Measurements from ENCODE around the gene HORMAD1. TPM values are rescaled to one million over a fixed set of nuclear protein-coding genes. Genes with fewer than 3 reads are reported as not detected.
"Not testable (repeated sequence)": the region's sequence is repeated elsewhere in the genome, so short reads cannot be mapped to it uniquely, and the experiment has no call there.

The HORMAD1 gene
- total RNA-seq, 2 donors from 2014 or later = not detected

- no peaks in the 10 kb centered on the region for H3K27me3 Mint-ChIP-seq
- H3K4me1 Mint-ChIP-seq = no peaks in the 10 kb centered on the region
- H3K27ac Mint-ChIP-seq = no peak overlapping the region
- no peaks in the 10 kb centered on the region for H3K9me3 Mint-ChIP-seq
- ATAC-seq (replicated peaks) = no peak
- H3K4me3 Mint-ChIP-seq = no peak overlapping the region
- peaks cover 37% of the 10 kb centered on the region for H3K36me3 Mint-ChIP-seq (ENCODE audit: low read depth)
Observed at GRCh38 chr1:150678988-150679387, 41.7 kb downstream of the HORMAD1 start.

GRCh38 chr1:150674881-150675280, 45.8 kb downstream of the HORMAD1 start:
- no peaks in the 10 kb centered on the region for H3K4me1 Mint-ChIP-seq
- no peak for ATAC-seq (replicated peaks)
- H3K4me3 Mint-ChIP-seq = no peak overlapping the region
- no peaks in the 10 kb centered on the region for H3K9me3 Mint-ChIP-seq
- peaks cover 34% of the 10 kb centered on the region for H3K36me3 Mint-ChIP-seq (ENCODE audit: low read depth)
- no peaks in the 10 kb centered on the region for H3K27me3 Mint-ChIP-seq
- no peak overlapping the region for H3K27ac Mint-ChIP-seq

- no peak overlapping the region for H3K4me3 Mint-ChIP-seq
- no peaks in the 10 kb centered on the region for H3K27me3 Mint-ChIP-seq
- H3K9me3 Mint-ChIP-seq = no peaks in the 10 kb centered on the region
- H3K36me3 Mint-ChIP-seq (ENCODE audit: low read depth) = peaks cover 47% of the 10 kb centered on the region
- no peaks in the 10 kb centered on the region for H3K4me1 Mint-ChIP-seq
- H3K27ac Mint-ChIP-seq = no peak overlapping the region
- no peak for ATAC-seq (replicated peaks)
Observed at GRCh38 chr1:150663321-150663720, 57.4 kb downstream of the HORMAD1 start.

GRCh38 chr1:150662811-150663210, 57.9 kb downstream of the HORMAD1 start:
- peaks cover 52% of the 10 kb centered on the region for H3K36me3 Mint-ChIP-seq (ENCODE audit: low read depth)
- H3K4me3 Mint-ChIP-seq = no peak overlapping the region
- ATAC-seq (replicated peaks) = no peak
- H3K27me3 Mint-ChIP-seq = no peaks in the 10 kb centered on the region
- no peaks in the 10 kb centered on the region for H3K9me3 Mint-ChIP-seq
- H3K4me1 Mint-ChIP-seq = no peaks in the 10 kb centered on the region
- H3K27ac Mint-ChIP-seq = no peak overlapping the region

- H3K4me1 Mint-ChIP-seq = no peaks in the 10 kb centered on the region
- H3K9me3 Mint-ChIP-seq = no peaks in the 10 kb centered on the region
- H3K27ac Mint-ChIP-seq = no peak overlapping the region
- H3K27me3 Mint-ChIP-seq = no peaks in the 10 kb centered on the region
- no peak for ATAC-seq (replicated peaks)
- H3K36me3 Mint-ChIP-seq (ENCODE audit: low read depth) = peaks cover 62% of the 10 kb centered on the region
- H3K4me3 Mint-ChIP-seq = no peak overlapping the region
Observed at GRCh38 chr1:150661156-150661555, 59.5 kb downstream of the HORMAD1 start.

GRCh38 chr1:150660584-150660983, 60.1 kb downstream of the HORMAD1 start:
- Mint-ChIP-seq H3K36me3 (ENCODE audit: low read depth) (peaks cover 64% of the 10 kb centered on the region), H3K4me1 (no peaks in the 10 kb centered on the region), H3K4me3 (no peak overlapping the region), H3K27ac (no peak overlapping the region), H3K9me3 (no peaks in the 10 kb centered on the region), H3K27me3 (no peaks in the 10 kb centered on the region)
- ATAC-seq (replicated peaks) = no peak

GRCh38 chr1:150657064-150657463, 63.6 kb downstream of the HORMAD1 start:
- not testable (repeated sequence) for H3K9me3 Mint-ChIP-seq; H3K27ac Mint-ChIP-seq; ATAC-seq (replicated peaks); H3K4me3 Mint-ChIP-seq; H3K4me1 Mint-ChIP-seq; H3K27me3 Mint-ChIP-seq
- peaks cover 57% of the 10 kb centered on the region for H3K36me3 Mint-ChIP-seq (ENCODE audit: low read depth)

GRCh38 chr1:150654635-150655034, 66.1 kb downstream of the HORMAD1 start:
- H3K9me3 Mint-ChIP-seq; H3K27me3 Mint-ChIP-seq; H3K4me1 Mint-ChIP-seq; H3K27ac Mint-ChIP-seq; ATAC-seq (replicated peaks); H3K4me3 Mint-ChIP-seq: not testable (repeated sequence)
- peaks cover 53% of the 10 kb centered on the region for H3K36me3 Mint-ChIP-seq (ENCODE audit: low read depth)

GRCh38 chr1:150650193-150650592, 70.5 kb downstream of the HORMAD1 start:
- no peak for ATAC-seq (replicated peaks)
- Mint-ChIP-seq H3K4me3 (no peak overlapping the region), H3K4me1 (no peaks in the 10 kb centered on the region), H3K36me3 (ENCODE audit: low read depth) (peaks cover 61% of the 10 kb centered on the region), H3K9me3 (no peaks in the 10 kb centered on the region), H3K27me3 (no peaks in the 10 kb centered on the region), H3K27ac (no peak overlapping the region)

- Mint-ChIP-seq H3K27ac (peak overlapping the region; percentile 36), H3K27me3 (no peaks in the 10 kb centered on the region), H3K4me1 (no peaks in the 10 kb centered on the region), H3K4me3 (no peak overlapping the region), H3K9me3 (no peaks in the 10 kb centered on the region), H3K36me3 (ENCODE audit: low read depth) (peaks cover 61% of the 10 kb centered on the region)
- ATAC-seq (replicated peaks) = no peak
Observed at GRCh38 chr1:150649441-150650075, 71.1 kb downstream of the HORMAD1 start.

Other genes starting within 250 kb of the HORMAD1 start
- 10 to 100 TPM; 28.8 to 35.3 TPM for gene TARS2, start 233.5 kb downstream of the HORMAD1 start, total RNA-seq
- 1 to 10 TPM; 1.1 to 2.0 TPM for gene ECM1, start 212.8 kb downstream of the HORMAD1 start, total RNA-seq
- 1 to 10 TPM in 1 of 2 donors, not detected in 1; 1.2 TPM for gene FALEC, start 205.1 kb downstream of the HORMAD1 start, total RNA-seq
- gene ADAMTSL4, start 171.5 kb downstream of the HORMAD1 start, total RNA-seq = under 1 TPM; 0.29 to 0.37 TPM
- 100 to 1,000 TPM; 235 to 351 TPM for gene MCL1, start 141.3 kb downstream of the HORMAD1 start, total RNA-seq
- 100 to 1,000 TPM; 136 to 199 TPM for gene ENSA, start 91.3 kb downstream of the HORMAD1 start, total RNA-seq
- 10 to 100 TPM; 13.0 to 18.7 TPM for gene GOLPH3L, start 23.7 kb downstream of the HORMAD1 start, total RNA-seq
- 10 to 100 TPM; 61.3 to 71.0 TPM for gene CTSS, start 44.9 kb upstream of the HORMAD1 start, total RNA-seq
- gene CTSK, start 87.4 kb upstream of the HORMAD1 start, total RNA-seq = 1 to 10 TPM; 6.1 to 9.8 TPM
- gene ARNT, start 155.7 kb upstream of the HORMAD1 start, total RNA-seq = 10 to 100 TPM; 28.4 to 50.4 TPM
- gene CTXND2, start 166.2 kb upstream of the HORMAD1 start, total RNA-seq = not detected
- 10 to 100 TPM; 49.3 to 74.3 TPM for gene SETDB1, start 205.5 kb upstream of the HORMAD1 start, total RNA-seq